GM12878 (cell line): ENCODE data around the gene SELENOO. TPM values are rescaled to one million over a fixed set of nuclear protein-coding genes. Genes with fewer than 3 reads are reported as not detected.

Experiments
- ATAC-seq: fragments of 200-7000 bp; cut with Tn5 transposase; 3 replicates; pipeline ENCODE4 v1.9.1; 2020; ENCODE audit warnings: mild to moderate bottlenecking, moderate library complexity
- BruUV-seq: library from RNA; stranded (reverse); fragments of 400-500 nt; replicated peaks from 2 replicates; lab custom pipeline; 2021; lab: Mats Ljungman, UMichigan
- CTCF ChIA-PET: fragments of 300-600 bp; sonication (Branson Sonifier 250); formaldehyde crosslinking; extraction: SDS; loops from one replicate; lab custom pipeline; 2021; ENCODE audit warnings: inconsistent platforms; lab: Yijun Ruan, JAX
- POLR2A ChIA-PET: fragments of 350-600 bp; formaldehyde crosslinking; extraction: SDS; loops from one replicate; lab custom pipeline; 2021; ENCODE audit warnings: inconsistent platforms; lab: Charles Lee
- RAD21 ChIA-PET: fragments of 300-600 bp; sonication (Branson Sonifier 250); formaldehyde crosslinking; loops from one replicate; lab custom pipeline; 2023; ENCODE audit warnings: antibody characterized with exemption; ENCODE audit not compliant: unreplicated experiment; lab: Charles Lee
- SMC1A ChIA-PET: fragments of 300-600 bp; sonication (Branson Sonifier 250); formaldehyde crosslinking; loops from one replicate; lab custom pipeline; 2023; ENCODE audit not compliant: unreplicated experiment, uncharacterized antibody; lab: Charles Lee
- DNase-seq: peaks from one replicate; pipeline ENCODE4 v3.0.0-alpha.2; 2011; ENCODE audit warnings: low read depth, low spot score
- FAIRE-seq: peaks from 3 replicates; lab custom pipeline; 2011; peaks lifted over from hg19 to GRCh38; lab: Jason Lieb, UNC
- H2AFZ ChIP-seq: 2 replicates; pipeline ENCODE4 v1.6.0; 2011; ENCODE audit warnings: low read depth, low read length, control low read depth; ENCODE audit not compliant: control insufficient read depth
- H3K27ac ChIP-seq: 2 replicates; pipeline ENCODE4 v1.5.1; 2011; ENCODE audit warnings: control low read depth; ENCODE audit not compliant: control insufficient read depth, insufficient read depth
- H3K27me3 ChIP-seq, 2 experiments: replicated peaks in 1 of 2; 2 replicates each; pipeline versions ENCODE4 v1.6.0 to v1.6.1; 2011; ENCODE audit warnings: low read length in 1 of 2; ENCODE audit not compliant: control insufficient read depth in 2 of 2, insufficient read depth in 2 of 2
- H3K36me3 ChIP-seq, 2 experiments: 2 replicates each; pipeline ENCODE4 v1.5.1; 2011; ENCODE audit warnings: low read length in 1 of 2; ENCODE audit not compliant: control insufficient read depth in 2 of 2, insufficient read depth in 2 of 2
- H3K4me1 ChIP-seq: 2 replicates; pipeline ENCODE4 v1.6.1; 2011; ENCODE audit warnings: mild to moderate bottlenecking, low read length, moderate library complexity, mixed read lengths; ENCODE audit not compliant: control insufficient read depth, insufficient read depth
- H3K4me2 ChIP-seq: 2 replicates; pipeline ENCODE4 v1.6.0; 2011; ENCODE audit warnings: control low read depth; ENCODE audit not compliant: control insufficient read depth, insufficient read depth
- H3K4me3 ChIP-seq: fragments of 200-600 bp; sonication (generic); 2 replicates; pipeline ENCODE4 v1.5.1; 2016
- H3K79me2 ChIP-seq: 2 replicates; pipeline ENCODE4 v1.6.0; 2011; ENCODE audit warnings: low read length; ENCODE audit not compliant: control insufficient read depth, insufficient read depth
- H3K9ac ChIP-seq: 2 replicates; pipeline ENCODE4 v1.8.0; 2011; ENCODE audit warnings: low read length, control low read depth, mixed read lengths; ENCODE audit not compliant: control insufficient read depth, insufficient read depth
- H3K9me3 ChIP-seq: replicated peaks from 3 replicates; pipeline ENCODE4 v1.5.1; 2011; ENCODE audit warnings: mild to moderate bottlenecking, low read length; ENCODE audit not compliant: control insufficient read depth, insufficient read depth
- H4K20me1 ChIP-seq: 2 replicates; pipeline ENCODE4 v1.6.0; 2011; ENCODE audit not compliant: control insufficient read depth, insufficient read depth
- BRCA1 ChIP-seq: IDR thresholded peaks from 2 replicates; pipeline ENCODE4 v1.6.1; 2011; ENCODE audit warnings: low read depth, low read length, improper control_type of control experiment
- CBX3 ChIP-seq: fragments of 200-600 bp; sonication (generic); IDR thresholded peaks from 2 replicates; pipeline ENCODE4 v1.6.1; 2016; ENCODE audit warnings: low read depth, borderline replicate concordance
- CBX5 ChIP-seq: sonication (generic); IDR thresholded peaks from 2 replicates; pipeline ENCODE4 v1.6.1; 2016; ENCODE audit warnings: low read depth, moderate library complexity, mild to moderate bottlenecking, inconsistent platforms
- CEBPB ChIP-seq, 2 experiments: fragments of 150-350 bp in 1 of 2; IDR thresholded peaks; 2 replicates each; pipeline ENCODE4 v1.6.1; 2012 to 2014; ENCODE audit warnings: low read depth in 2 of 2, low read length in 2 of 2, borderline replicate concordance in 1 of 2, inconsistent platforms in 1 of 2
- CHD4 ChIP-seq: fragments of 200-600 bp; sonication (generic); IDR thresholded peaks from 2 replicates; pipeline ENCODE4 v1.6.1; 2016; ENCODE audit warnings: mild to moderate bottlenecking
- E2F8 ChIP-seq: fragments of 450-650 bp; IDR thresholded peaks from 2 replicates; pipeline ENCODE4 v1.6.1; 2018; ENCODE audit warnings: mild to moderate bottlenecking, low read depth, moderate library complexity; ENCODE audit not compliant: partially characterized antibody
- EZH2 ChIP-seq: IDR thresholded peaks from 2 replicates; pipeline ENCODE4 v1.6.1; 2012; ENCODE audit warnings: low read depth, mild to moderate bottlenecking, control low read depth, inconsistent platforms, low read length, borderline replicate concordance; ENCODE audit not compliant: control insufficient read depth
- HCFC1 ChIP-seq: fragments of 150-350 bp; IDR thresholded peaks from 2 replicates; pipeline ENCODE4 v1.6.1; 2014; ENCODE audit warnings: low read length
- RAD21 ChIP-seq: IDR thresholded peaks from 2 replicates; pipeline ENCODE4 v1.6.1; 2011; ENCODE audit warnings: mild to moderate bottlenecking, low read depth, low read length, moderate library complexity; ENCODE audit not compliant: insufficient read depth
- RB1 ChIP-seq: fragments of 450-650 bp; formaldehyde crosslinking; IDR thresholded peaks from 2 replicates; pipeline ENCODE4 v1.6.1; 2017; ENCODE audit warnings: mild to moderate bottlenecking, borderline replicate concordance
- SMC3 ChIP-seq: IDR thresholded peaks from 2 replicates; pipeline ENCODE4 v1.6.1; 2011; ENCODE audit warnings: low read length, improper control_type of control experiment, borderline replicate concordance
- TARDBP ChIP-seq: IDR thresholded peaks from 2 replicates; pipeline ENCODE4 v1.6.1; 2016; ENCODE audit warnings: borderline replicate concordance
- TCF3 ChIP-seq: IDR thresholded peaks from 2 replicates; pipeline ENCODE4 v1.6.1; 2012; ENCODE audit warnings: low read depth, mild to moderate bottlenecking, low read length, borderline replicate concordance; ENCODE audit not compliant: insufficient read depth
- USF2 ChIP-seq: IDR thresholded peaks from 2 replicates; pipeline ENCODE4 v1.6.1; 2011; ENCODE audit warnings: low read depth, low read length, improper control_type of control experiment, borderline replicate concordance
- WGBS: methylation state at CpG from one replicate; pipeline ENCODE4 v1.1.6; 2016; ENCODE audit warnings: low lambda C conversion rate; ENCODE audit not compliant: insufficient replicate concordance, insufficient coverage; ENCODE audit errors: missing lambda C conversion rate; 5-methylcytosine and 5-hydroxymethylcytosine counted together
- in situ Hi-C: fragments of 300-500 bp; cut with MboI; formaldehyde crosslinking; loops from 9 replicates; pipeline ENCODE4 v1.14.3; 2018; ENCODE audit warnings: mixed read lengths
- intact Hi-C: fragments of 100-400 bp; cut with micrococcal nuclease; formaldehyde crosslinking; loops from one replicate; pipeline ENCODE4 v1.14.2; 2022; ENCODE audit not compliant: unreplicated experiment
- polyA plus RNA-seq, 11 experiments: library from polyadenylated mRNA; depleted of rRNA in 4 of 11; unstranded in 6 of 11; stranded (reverse) in 5 of 11; fragments of >200 nt; fragmentation: Nextera tagmentation in 4 of 11; fragmentation: Illumina TruSeq in 1 of 11; extraction: Ambion mirVana in 4 of 11; extraction: Trizol in 1 of 11; gene quantifications; 1 replicate in 1 of 11; 2 replicates in 10 of 11; pipeline versions ENCODE4 v1.2.1 to v1.2.3, GENCODE V29; 2011 to 2016; ENCODE audit warnings: inconsistent platforms in 2 of 11, missing spikeins in 2 of 11, low read depth in 1 of 11
- total RNA-seq, 4 experiments: library from RNA; depleted of rRNA in 3 of 4; stranded (reverse); fragments of >200 nt in 3 of 4; fragmentation: Illumina TruSeq in 1 of 4; extraction: Trizol in 1 of 4; gene quantifications; 2 replicates each; pipeline versions ENCODE4 v1.2.1 to v1.2.3, GENCODE V29; 2013 to 2021
- TF ChIP-seq, protein P1 (sequence below): fragments of 450-650 bp; IDR thresholded peaks from 2 replicates; pipeline ENCODE4 v1.6.1; 2017; ENCODE audit warnings: mild to moderate bottlenecking, low read depth, inconsistent platforms; ENCODE audit not compliant: poor library complexity, severe bottlenecking

The SELENOO gene
- total and polyA plus RNA-seq, 10 of the 15 experiments (the other 5 are each of a cell fraction or from before 2014, with no cell fraction given), result 0.42 to 23.3 (median 3.3) TPM

- Histone ChIP-seq H3K4me1 (no peaks in the 10 kb centered on the region), H4K20me1 (no peaks in the 10 kb centered on the region; the same call in 1 of the 2 replicates), H3K27me3 (no peaks in the 10 kb centered on the region), H3K27ac (no peak overlapping the region), H3K9me3 (no peaks in the 10 kb centered on the region), H3K4me3 (no peak overlapping the region), H3K36me3 (peaks cover 5 to 19% of the 10 kb centered on the region in 2 experiments; a peak in 3 of 4 replicates), H3K4me2 (no peak overlapping the region), H3K79me2 (no peaks in the 10 kb centered on the region), H2AFZ (no peak overlapping the region), H3K9ac (no peak overlapping the region)
- RAD21 ChIA-PET, result no interaction called here
- ATAC-seq, result peak; percentile 90
- no TSS peak for BruUV-seq
- in situ Hi-C loops, result loop anchor here (5.0 kb wide), 2 partner anchors 63 to 278 kb away; no protein-coding TSS in a partner anchor
- CTCF ChIA-PET, result interaction anchor here (2.3 kb wide), 1 partner anchor 61 kb away, joined by 13 read pairs; no protein-coding TSS in a partner anchor
- SMC1A ChIA-PET, result no interaction called here
- WGBS, result 41% methylated on average over 13 of the region's 20 CpGs
- no peak for DNase-seq
- intact Hi-C loops, result loop anchor here (1.0 kb wide), 1 partner anchor 61 kb away; no protein-coding TSS in a partner anchor
- FAIRE-seq, result peak; percentile 81
- POLR2A ChIA-PET, result no interaction called here
- TF ChIP-seq RB1 (peak; percentile 70; the same call in 1 of the 2 replicates), SMC3 (peak; percentile 92), CBX3 (no peak), CBX5 (no peak), CHD4 (no peak), EZH2 (no peak), CEBPB (IDR thresholded peaks at IDR 0.05; ENCODE audit: borderline replicate concordance in 1 of 2, low read depth in 2 of 2, low read length in 2 of 2) (no peak), RAD21 (peak; percentile 73), TARDBP (no peak), BRCA1 (no peak), HCFC1 (no peak), TCF3 (no peak), E2F8 (no peak), USF2 (no peak)
- TF ChIP-seq, protein P1, sequence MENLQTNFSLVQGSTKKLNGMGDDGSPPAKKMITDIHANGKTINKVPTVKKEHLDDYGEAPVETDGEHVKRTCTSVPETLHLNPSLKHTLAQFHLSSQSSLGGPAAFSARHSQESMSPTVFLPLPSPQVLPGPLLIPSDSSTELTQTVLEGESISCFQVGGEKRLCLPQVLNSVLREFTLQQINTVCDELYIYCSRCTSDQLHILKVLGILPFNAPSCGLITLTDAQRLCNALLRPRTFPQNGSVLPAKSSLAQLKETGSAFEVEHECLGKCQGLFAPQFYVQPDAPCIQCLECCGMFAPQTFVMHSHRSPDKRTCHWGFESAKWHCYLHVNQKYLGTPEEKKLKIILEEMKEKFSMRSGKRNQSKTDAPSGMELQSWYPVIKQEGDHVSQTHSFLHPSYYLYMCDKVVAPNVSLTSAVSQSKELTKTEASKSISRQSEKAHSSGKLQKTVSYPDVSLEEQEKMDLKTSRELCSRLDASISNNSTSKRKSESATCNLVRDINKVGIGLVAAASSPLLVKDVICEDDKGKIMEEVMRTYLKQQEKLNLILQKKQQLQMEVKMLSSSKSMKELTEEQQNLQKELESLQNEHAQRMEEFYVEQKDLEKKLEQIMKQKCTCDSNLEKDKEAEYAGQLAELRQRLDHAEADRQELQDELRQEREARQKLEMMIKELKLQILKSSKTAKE, result no peak
These were observed 9.1 kb downstream of the SELENOO start for GRCh38 chr22:50209893-50210292.
